H4 (cell line): ENCODE measurements around the gene SLC9A8. TPM values are rescaled to one million over a fixed set of nuclear protein-coding genes. Genes with fewer than 3 reads are reported as not detected.

Experiments
- total RNA-seq: library from RNA; depleted of rRNA; stranded (reverse); fragments of >200 nt; shearing (Covaris generic); gene quantifications from 2 replicates; pipeline ENCODE4 v1.2.3, GENCODE V29; 2014; rRNA removed

The SLC9A8 gene
- total RNA-seq, 1 experiment from 2014 or later, result 4.9 TPM

Other genes starting within 250 kb of the SLC9A8 start
- gene PTGIS, start 244.7 kb upstream of the SLC9A8 start, total RNA-seq, result not detected in 2 replicates
- gene B4GALT5, start 99.0 kb upstream of the SLC9A8 start, total RNA-seq, result 13.3 and 15.4 TPM in 2 replicates
- 3.2 and 3.3 TPM in 2 replicates for gene SPATA2, start 102.7 kb downstream of the SLC9A8 start, total RNA-seq
- 152 and 183 TPM in 2 replicates for gene RNF114, start 123.6 kb downstream of the SLC9A8 start, total RNA-seq
- 5.5 and 10.5 TPM in 2 replicates for gene SNAI1, start 170.2 kb downstream of the SLC9A8 start, total RNA-seq